Epithelial cell of alveolus of lung (primary cell): Measurements from ENCODE around the gene TRAPPC13. TPM values are rescaled to one million over a fixed set of nuclear protein-coding genes. Genes with fewer than 3 reads are reported as not detected.

Experiments used
- total RNA-seq: library from RNA; depleted of rRNA; stranded (reverse); fragments of >200 nt; gene quantifications from 2 replicates; pipeline ENCODE4 v1.2.1, GENCODE V29; 2015

Gene TRAPPC13
- 11.9 and 15.6 TPM in 2 replicates for total RNA-seq

GRCh38 chr5:65624571-65625555, at the start of gene TRAPPC13, which contains the start of gene SHLD3:
Gene TRAPPC13, plus strand, starts transcription at chr5:65625027. Its CDS starts 34 bp downstream, at chr5:65625061.
Gene SHLD3, plus strand, starts transcription at chr5:65625027. Its CDS starts 4,561 bp downstream, at chr5:65629588.

GRCh38 chr5:65624025-65624570, 729 bp upstream of the TRAPPC13 start, which contains the start of gene TRIM23:
Gene TRIM23, minus strand, starts transcription at chr5:65624333. Its CDS starts 59 bp downstream, at chr5:65624274.

Other genes starting within 250 kb of the TRAPPC13 start
- gene ADAMTS6, start 143.1 kb upstream of the TRAPPC13 start, total RNA-seq = 18.4 and 32.3 TPM in 2 replicates
- gene CENPK, start 61.9 kb upstream of the TRAPPC13 start, total RNA-seq = 9.6 and 29.1 TPM in 2 replicates
- 13.6 and 21.4 TPM in 2 replicates for gene PPWD1, start 61.7 kb upstream of the TRAPPC13 start, total RNA-seq
- gene TRIM23, start 694 bp upstream of the TRAPPC13 start, total RNA-seq = 10.6 and 14.0 TPM in 2 replicates
- gene SHLD3, start within 50 bp of the TRAPPC13 start, total RNA-seq = 2.2 and 5.7 TPM in 2 replicates
- 8.5 and 9.3 TPM in 2 replicates for gene SGTB, start 97.1 kb downstream of the TRAPPC13 start, total RNA-seq
- gene NLN, start 97.2 kb downstream of the TRAPPC13 start, total RNA-seq = 9.8 and 18.6 TPM in 2 replicates